Measurements from ENCODE around the gene HTR3D.

GRCh38 chr3:184073621-184074020 lies 42.1 kb downstream of the HTR3D start:
- TF ChIP-seq CTCF (IDR thresholded peaks at IDR 0.05) (no peak), POLR2A (IDR thresholded peaks at IDR 0.05) (no peak)
